ENCODE results near the gene EPS8L2. TPM values are rescaled to one million over a fixed set of nuclear protein-coding genes. Genes with fewer than 3 reads are reported as not detected.

The EPS8L2 gene
- total and polyA plus RNA-seq, 2 of the 4 experiments (the other 2 are of a cell fraction): 17.2 to 39.4 TPM

DNA sequence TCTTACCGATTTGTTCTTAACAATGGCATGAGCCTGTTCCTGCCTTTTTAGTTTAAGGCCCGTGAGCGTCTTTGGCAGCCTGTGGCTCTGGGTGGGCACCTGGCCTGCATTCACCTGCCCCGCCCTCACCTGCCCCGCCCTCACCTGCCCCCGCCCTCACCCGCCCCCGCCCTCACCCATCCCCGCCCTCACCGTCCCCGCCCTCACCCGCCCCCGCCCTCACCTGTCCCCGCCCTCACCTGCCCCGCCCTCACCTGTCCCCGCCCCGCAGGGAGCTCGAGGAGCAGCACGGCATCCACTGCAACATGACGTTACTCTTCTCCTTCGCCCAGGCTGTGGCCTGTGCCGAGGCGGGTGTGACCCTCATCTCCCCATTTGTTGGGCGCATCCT lies 57.0 kb downstream of the EPS8L2 start (continued):
- TF ChIP-seq NFE2L2 (IDR thresholded peaks at IDR 0.05; ENCODE audit: low read depth, low read length) (no peak), POLR2A (IDR thresholded peaks at IDR 0.05; ENCODE audit: low read depth, low read length) (no peak), CEBPB (IDR thresholded peaks at IDR 0.05; ENCODE audit: low read depth, low read length) (no peak)

DNA sequence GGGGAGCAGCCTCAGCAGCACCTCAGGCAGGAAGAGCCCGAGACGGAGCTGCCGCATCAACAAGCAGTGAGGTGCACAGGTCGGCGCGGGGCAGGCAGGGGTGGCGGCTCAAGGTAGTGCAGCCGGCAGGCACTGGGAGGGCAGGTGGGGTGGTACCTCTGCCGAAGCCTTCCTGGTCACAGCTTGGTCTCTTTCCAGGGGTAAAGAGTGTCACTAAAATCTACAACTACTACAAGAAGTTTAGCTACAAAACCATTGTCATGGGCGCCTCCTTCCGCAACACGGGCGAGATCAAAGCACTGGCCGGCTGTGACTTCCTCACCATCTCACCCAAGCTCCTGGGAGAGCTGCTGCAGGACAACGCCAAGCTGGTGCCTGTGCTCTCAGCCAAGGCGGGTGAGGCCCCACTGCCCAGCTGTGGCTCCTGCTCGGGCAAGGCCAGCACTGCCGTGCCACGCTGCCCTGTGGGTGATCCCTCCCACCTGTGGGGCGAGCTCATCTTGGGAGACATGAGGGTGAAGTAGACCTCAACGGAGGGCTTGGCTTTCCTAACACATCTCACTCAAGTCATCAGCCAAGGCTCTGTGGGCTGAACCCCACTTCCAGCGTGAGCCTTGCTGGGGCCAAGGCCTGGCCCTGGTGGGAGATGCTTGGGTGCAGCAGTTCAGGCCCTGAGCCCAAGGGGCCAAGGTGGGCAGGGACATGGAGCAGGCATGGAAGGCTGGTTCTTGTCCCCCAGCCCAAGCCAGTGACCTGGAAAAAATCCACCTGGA lies 57.7 kb downstream of the EPS8L2 start:
- TSS peak; percentile 59 for BruUV-seq (replicated peaks)

More for the DNA sequence above, 57.7 kb downstream of the EPS8L2 start:
- Histone ChIP-seq H2BK120ac (ENCODE audit: low read depth, low read length) (no peak overlapping the region), H2AK9ac (replicated peaks; ENCODE audit: low read depth, low read length, poor library complexity) (peak overlapping the region; percentile 19), H3K36me3 (ENCODE audit: control insufficient read depth, insufficient read depth, low read length) (peaks cover 65% of the 10 kb centered on the region), H3K27ac (ENCODE audit: insufficient read depth, low read length) (no peak overlapping the region), H3K9me3 (ENCODE audit: control insufficient read depth, insufficient read depth, low read length) (no peaks in the 10 kb centered on the region), H3K9me1 (ENCODE audit: insufficient read depth, low read length) (peaks cover 3% of the 10 kb centered on the region; the same call in 1 of the 2 replicates), H4K8ac (ENCODE audit: low read depth in 2 of 2, low read length in 2 of 2) (no peak overlapping the region), H3K18ac (ENCODE audit: low read depth, low read length) (no peak overlapping the region), H3K9ac (ENCODE audit: low read depth, low read length) (no peak overlapping the region), H4K91ac (ENCODE audit: insufficient read depth, low read depth, low read length) (no peak overlapping the region), H3K4ac (ENCODE audit: low read depth, low read length) (no peak overlapping the region), H2BK15ac (ENCODE audit: low read depth, low read length) (no peak overlapping the region), H3K23ac (ENCODE audit: low read depth, low read length) (no peak overlapping the region), H2BK20ac (ENCODE audit: low read depth, low read length) (no peak overlapping the region), H3K4me1 (ENCODE audit: control insufficient read depth, insufficient read depth, low read length) (peaks cover 5% of the 10 kb centered on the region), H4K20me1 (ENCODE audit: insufficient read depth, low read length) (peaks cover 43% of the 10 kb centered on the region), H3K4me3 (ENCODE audit: insufficient read depth, low read depth, low read length) (no peak overlapping the region), H2AFZ (replicated peaks; ENCODE audit: low read length, poor library complexity) (peak overlapping the region; percentile 7), H3K27me3 (ENCODE audit: control insufficient read depth, insufficient read depth, low read length) (no peaks in the 10 kb centered on the region), H3K56ac (ENCODE audit: extremely low read depth, insufficient read depth, low read length) (no peak overlapping the region), H4K5ac (ENCODE audit: low read depth, low read length) (no peak overlapping the region), H3K79me1 (ENCODE audit: low read depth in 1 of 2, low read length in 2 of 2) (peaks cover 8 to 44% of the 10 kb centered on the region in 2 experiments; a peak in 3 of 4 replicates), H2AK5ac (ENCODE audit: low read depth, low read length) (no peak overlapping the region), H3K4me2 (ENCODE audit: low read depth, low read length) (no peak overlapping the region), H3K14ac (replicated peaks; ENCODE audit: low read depth, low read length) (no peak overlapping the region), H2BK5ac (ENCODE audit: low read depth, low read length, poor library complexity, severe bottlenecking) (no peak overlapping the region)
- ChIA-PET CTCF (no interaction called here), POLR2A (ENCODE audit: unreplicated experiment) (no interaction called here)
- no peak for TF ChIP-seq RAD21 (IDR thresholded peaks at IDR 0.05; ENCODE audit: low read length)
- TF ChIP-seq, protein P1, sequence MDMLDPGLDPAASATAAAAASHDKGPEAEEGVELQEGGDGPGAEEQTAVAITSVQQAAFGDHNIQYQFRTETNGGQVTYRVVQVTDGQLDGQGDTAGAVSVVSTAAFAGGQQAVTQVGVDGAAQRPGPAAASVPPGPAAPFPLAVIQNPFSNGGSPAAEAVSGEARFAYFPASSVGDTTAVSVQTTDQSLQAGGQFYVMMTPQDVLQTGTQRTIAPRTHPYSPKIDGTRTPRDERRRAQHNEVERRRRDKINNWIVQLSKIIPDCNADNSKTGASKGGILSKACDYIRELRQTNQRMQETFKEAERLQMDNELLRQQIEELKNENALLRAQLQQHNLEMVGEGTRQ (IDR thresholded peaks at IDR 0.05; ENCODE audit: low read depth, low read length): no peak
- TF ChIP-seq FOS (IDR thresholded peaks at IDR 0.05; ENCODE audit: low read depth, low read length): no peak
- in situ Hi-C loops (cut with MboI; ENCODE audit: low sequenced_read_pairs): no loop called here
- dilution Hi-C loops (cut with HindIII; ENCODE audit: low sequenced_read_pairs, unreplicated experiment): no loop called here
- DNase-seq: no peak
- WGBS, 2 experiments (ENCODE audit: extremely low coverage in 2 of 2, insufficient read length in 1 of 2): 98% methylated on average over 9 of the region's 22 CpGs; no CpG with 5 or more reads in 1 of the 2 experiments
- intact Hi-C loops (cut with micrococcal nuclease): no loop called here
- no peak for ATAC-seq (ENCODE audit: low read depth)
